Measurements from ENCODE around the gene SLC9A4. TPM values are rescaled to one million over a fixed set of nuclear protein-coding genes. Genes with fewer than 3 reads are reported as not detected.

Gene SLC9A4
- total and polyA plus RNA-seq, 2 donors (not counting 3 experiments of a cell fraction or from before 2014, with no cell fraction given): not detected

- Histone ChIP-seq H3K36me3 (ENCODE audit: control insufficient read depth in 2 of 2, extremely low read depth in 1 of 2, insufficient read depth in 2 of 2, low read length in 2 of 2) (no peaks in the 10 kb centered on the region), H2AFZ (ENCODE audit: low read depth, low read length) (peak overlapping the region; percentile 34), H3K9me3 (replicated peaks; ENCODE audit: control insufficient read depth, insufficient read depth, low read length) (no peaks in the 10 kb centered on the region), H3K4me2 (ENCODE audit: insufficient read depth, low read length) (no peak overlapping the region), H3K9ac (replicated peaks; ENCODE audit: extremely low read depth, insufficient read depth, low read length) (no peak overlapping the region), H3K4me3 (replicated peaks in 1 of 3; ENCODE audit: insufficient read depth in 1 of 3, low read depth in 1 of 3, low read length in 3 of 3) (no peak overlapping the region), H3K4me1 (ENCODE audit: control insufficient read depth, extremely low read depth, insufficient read depth, low read length) (peaks cover 33% of the 10 kb centered on the region), H3K9me1 (replicated peaks; ENCODE audit: control insufficient read depth, extremely low read depth, insufficient read depth, low read length) (no peaks in the 10 kb centered on the region), H3K27ac (ENCODE audit: insufficient read depth, low read depth, low read length) (no peak overlapping the region), H3K27me3 (ENCODE audit: control insufficient read depth in 2 of 2, insufficient read depth in 2 of 2, low read length in 2 of 2) (no peaks in the 10 kb centered on the region), H3K79me2 (ENCODE audit: control insufficient read depth, insufficient read depth, low read length) (no peaks in the 10 kb centered on the region), H4K20me1 (replicated peaks; ENCODE audit: control insufficient read depth, extremely low read depth, insufficient read depth, low read length) (no peaks in the 10 kb centered on the region)
- intact Hi-C loops (cut with micrococcal nuclease) (no loop called here), dilution Hi-C loops (cut with MboI; ENCODE audit: extremely low pct_ligation_motif_present, low sequenced_read_pairs) (no loop called here)
- ChIA-PET POLR2A (no interaction called here), CTCF (interaction anchor here (1.1 kb wide), 1 partner anchor 39 kb away, joined by 3 read pairs; the partner anchor contains the start of gene SLC9A4)
- BruUV-seq (replicated peaks): no TSS peak
- TF ChIP-seq MYC (IDR thresholded peaks at IDR 0.05; ENCODE audit: low read depth, low read length): no peak
- TF ChIP-seq GATA2 (IDR thresholded peaks at IDR 0.05; ENCODE audit: insufficient read depth, insufficient read length, low read depth, low read length): peak; percentile 13
- TF ChIP-seq POLR2A (IDR thresholded peaks at IDR 0.05; ENCODE audit: low read depth, low read length): no peak
- DNase-seq (ENCODE audit: low read depth, low spot score) (no peak), FAIRE-seq (no peak)
Measured at GRCh38 chr2:102512161-102512560, 39.1 kb downstream of the SLC9A4 start.

GRCh38 chr2:102513355-102513939 is 40.4 kb downstream of the SLC9A4 start:
- FAIRE-seq (no peak), DNase-seq (ENCODE audit: low read depth, low spot score) (no peak)
- H3K4me1 ChIP-seq (ENCODE audit: control insufficient read depth, extremely low read depth, insufficient read depth, low read length): peaks cover 33% of the 10 kb centered on the region
- no peaks in the 10 kb centered on the region for H3K79me2 ChIP-seq (ENCODE audit: control insufficient read depth, insufficient read depth, low read length)
- dilution Hi-C loops (cut with MboI; ENCODE audit: extremely low pct_ligation_motif_present, low sequenced_read_pairs): no loop called here
- peak overlapping the region; percentile 79 for H3K4me2 ChIP-seq (ENCODE audit: insufficient read depth, low read length)
- H3K9ac ChIP-seq (replicated peaks; ENCODE audit: extremely low read depth, insufficient read depth, low read length): peak overlapping the region; percentile 85
- H3K27me3 ChIP-seq (ENCODE audit: control insufficient read depth in 2 of 2, insufficient read depth in 2 of 2, low read length in 2 of 2): no peaks in the 10 kb centered on the region
- POLR2A ChIA-PET: no interaction called here
- no peaks in the 10 kb centered on the region for H3K36me3 ChIP-seq (ENCODE audit: control insufficient read depth in 2 of 2, extremely low read depth in 1 of 2, insufficient read depth in 2 of 2, low read length in 2 of 2)
- no peak for TF ChIP-seq GATA2 (IDR thresholded peaks at IDR 0.05; ENCODE audit: insufficient read depth, insufficient read length, low read depth, low read length)
- TF ChIP-seq JUN (IDR thresholded peaks at IDR 0.05; ENCODE audit: borderline replicate concordance, insufficient read depth, insufficient read length, low read depth): no peak
- TF ChIP-seq MAX (IDR thresholded peaks at IDR 0.05; ENCODE audit: insufficient read depth, insufficient read length): no peak
- no peak for TF ChIP-seq EZH2 (IDR thresholded peaks at IDR 0.05; ENCODE audit: borderline replicate concordance, low read depth, low read length, severe bottlenecking)
- no peaks in the 10 kb centered on the region for H4K20me1 ChIP-seq (replicated peaks; ENCODE audit: control insufficient read depth, extremely low read depth, insufficient read depth, low read length)
- TSS peak; percentile 90 for BruUV-seq (replicated peaks)
- H2AFZ ChIP-seq (ENCODE audit: low read depth, low read length): peak overlapping the region; percentile 22
- H3K9me3 ChIP-seq (replicated peaks; ENCODE audit: control insufficient read depth, insufficient read depth, low read length): no peaks in the 10 kb centered on the region
- peak overlapping the region; percentile 92 for H3K27ac ChIP-seq (ENCODE audit: insufficient read depth, low read depth, low read length)
- H3K4me3 ChIP-seq (replicated peaks in 1 of 3; ENCODE audit: insufficient read depth in 1 of 3, low read depth in 1 of 3, low read length in 3 of 3): peak overlapping the region in 1 of 3 experiments; percentile 45
- CTCF ChIA-PET: interaction anchor here (1.0 to 1.2 kb wide), 3 partner anchors 17 to 102 kb away, joined by 3 to 11 read pairs (median 7); partner anchors contain the start of gene SLC9A4
- no peaks in the 10 kb centered on the region for H3K9me1 ChIP-seq (replicated peaks; ENCODE audit: control insufficient read depth, extremely low read depth, insufficient read depth, low read length)
- intact Hi-C loops (cut with micrococcal nuclease): no loop called here

All from endothelial cell of umbilical vein (primary cell).